Measurements from ENCODE around the gene NAPSA. TPM values are rescaled to one million over a fixed set of nuclear protein-coding genes. Genes with fewer than 3 reads are reported as not detected.

The NAPSA gene
- total and polyA plus RNA-seq, 2 donors (not counting 3 experiments of a cell fraction or from before 2014, with no cell fraction given), result 0.19 TPM; not detected in 1

- TF ChIP-seq FOS (IDR thresholded peaks at IDR 0.05; ENCODE audit: borderline replicate concordance, insufficient read depth, low read length) (no peak), POLR2AphosphoS5 (IDR thresholded peaks at IDR 0.05; ENCODE audit: insufficient read depth, low read depth, low read length) (no peak), JUN (IDR thresholded peaks at IDR 0.05; ENCODE audit: borderline replicate concordance, insufficient read depth, insufficient read length, low read depth) (no peak), POLR2A (IDR thresholded peaks at IDR 0.05; ENCODE audit: low read depth, low read length) (no peak), MAX (IDR thresholded peaks at IDR 0.05; ENCODE audit: insufficient read depth, insufficient read length) (no peak), GATA2 (IDR thresholded peaks at IDR 0.05; ENCODE audit: insufficient read depth, insufficient read length, low read depth, low read length) (no peak), MYC (IDR thresholded peaks at IDR 0.05; ENCODE audit: low read depth, low read length) (no peak), EZH2 (IDR thresholded peaks at IDR 0.05; ENCODE audit: borderline replicate concordance, low read depth, low read length, severe bottlenecking) (no peak)
- TF ChIP-seq, protein P1, sequence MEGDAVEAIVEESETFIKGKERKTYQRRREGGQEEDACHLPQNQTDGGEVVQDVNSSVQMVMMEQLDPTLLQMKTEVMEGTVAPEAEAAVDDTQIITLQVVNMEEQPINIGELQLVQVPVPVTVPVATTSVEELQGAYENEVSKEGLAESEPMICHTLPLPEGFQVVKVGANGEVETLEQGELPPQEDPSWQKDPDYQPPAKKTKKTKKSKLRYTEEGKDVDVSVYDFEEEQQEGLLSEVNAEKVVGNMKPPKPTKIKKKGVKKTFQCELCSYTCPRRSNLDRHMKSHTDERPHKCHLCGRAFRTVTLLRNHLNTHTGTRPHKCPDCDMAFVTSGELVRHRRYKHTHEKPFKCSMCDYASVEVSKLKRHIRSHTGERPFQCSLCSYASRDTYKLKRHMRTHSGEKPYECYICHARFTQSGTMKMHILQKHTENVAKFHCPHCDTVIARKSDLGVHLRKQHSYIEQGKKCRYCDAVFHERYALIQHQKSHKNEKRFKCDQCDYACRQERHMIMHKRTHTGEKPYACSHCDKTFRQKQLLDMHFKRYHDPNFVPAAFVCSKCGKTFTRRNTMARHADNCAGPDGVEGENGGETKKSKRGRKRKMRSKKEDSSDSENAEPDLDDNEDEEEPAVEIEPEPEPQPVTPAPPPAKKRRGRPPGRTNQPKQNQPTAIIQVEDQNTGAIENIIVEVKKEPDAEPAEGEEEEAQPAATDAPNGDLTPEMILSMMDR (IDR thresholded peaks at IDR 0.05; ENCODE audit: extremely low read depth in 1 of 2, insufficient read depth in 1 of 2, low read depth in 1 of 2, low read length in 2 of 2), result no peak
- BruUV-seq (replicated peaks), result no TSS peak
- POLR2A ChIA-PET, result no interaction called here
- Histone ChIP-seq H3K4me3 (replicated peaks in 1 of 3; ENCODE audit: insufficient read depth in 1 of 3, low read depth in 1 of 3, low read length in 3 of 3) (no peak overlapping the region), H4K20me1 (replicated peaks; ENCODE audit: control insufficient read depth, extremely low read depth, insufficient read depth, low read length) (no peaks in the 10 kb centered on the region), H3K27me3 (ENCODE audit: control insufficient read depth in 2 of 2, insufficient read depth in 2 of 2, low read length in 2 of 2) (no peaks in the 10 kb centered on the region), H3K4me2 (ENCODE audit: insufficient read depth, low read length) (no peak overlapping the region), H3K9me3 (replicated peaks; ENCODE audit: control insufficient read depth, insufficient read depth, low read length) (no peaks in the 10 kb centered on the region), H3K9ac (replicated peaks; ENCODE audit: extremely low read depth, insufficient read depth, low read length) (no peak overlapping the region), H3K4me1 (ENCODE audit: control insufficient read depth, extremely low read depth, insufficient read depth, low read length) (peaks cover 7% of the 10 kb centered on the region), H2AFZ (ENCODE audit: low read depth, low read length) (no peak overlapping the region), H3K36me3 (ENCODE audit: control insufficient read depth in 2 of 2, extremely low read depth in 1 of 2, insufficient read depth in 2 of 2, low read length in 2 of 2) (no peaks in the 10 kb centered on the region), H3K27ac (ENCODE audit: insufficient read depth, low read depth, low read length) (no peak overlapping the region), H3K9me1 (replicated peaks; ENCODE audit: control insufficient read depth, extremely low read depth, insufficient read depth, low read length) (no peaks in the 10 kb centered on the region), H3K79me2 (ENCODE audit: control insufficient read depth, insufficient read depth, low read length) (no peaks in the 10 kb centered on the region)
- dilution Hi-C loops (cut with MboI; ENCODE audit: extremely low pct_ligation_motif_present, low sequenced_read_pairs), result no loop called here
- CTCF ChIA-PET, result interaction anchor here (0.7 to 1.2 kb wide), 4 partner anchors 8 to 99 kb away, joined by 3 to 4 read pairs (median 4); no protein-coding TSS in a partner anchor
- FAIRE-seq (no peak), DNase-seq (ENCODE audit: low read depth, low spot score) (no peak)
- intact Hi-C loops (cut with micrococcal nuclease), result no loop called here
Measured at GRCh38 chr19:50362030-50362412, 3.4 kb downstream of the NAPSA start.

All from endothelial cell of umbilical vein (primary cell).